Neutrophil (primary cell): ENCODE measurements around the gene CISH.

Experiments
- H3K27ac ChIP-seq: fragments of 200-600 bp; sonication (generic); 2 replicates; pipeline ENCODE4 v1.5.1; 2016; ENCODE audit warnings: mild to moderate bottlenecking, moderate library complexity
- H3K27me3 ChIP-seq: fragments of 200-600 bp; sonication (generic); 2 replicates; pipeline ENCODE4 v1.6.0; 2016; ENCODE audit warnings: mild to moderate bottlenecking
- H3K36me3 ChIP-seq: fragments of 200-600 bp; sonication (generic); 2 replicates; pipeline ENCODE4 v1.5.1; 2017
- H3K4me1 ChIP-seq, 2 experiments: fragments of 200-600 bp in 1 of 2; sonication (generic) in 1 of 2; 1 replicate in 1 of 2; 2 replicates in 1 of 2; pipeline versions ENCODE4 v1.5.1 to v1.6.1; 2013 to 2016; ENCODE audit warnings: low read depth in 1 of 2, low read length in 1 of 2, mild to moderate bottlenecking in 1 of 2, moderate library complexity in 1 of 2; ENCODE audit not compliant: control insufficient read depth in 1 of 2, insufficient read depth in 1 of 2
- H3K4me3 ChIP-seq, 2 experiments: fragments of 200-600 bp in 1 of 2; sonication (generic) in 1 of 2; 1 replicate in 1 of 2; 2 replicates in 1 of 2; pipeline ENCODE4 v1.5.1; 2013 to 2016; ENCODE audit warnings: low read depth in 1 of 2, low read length in 1 of 2, mild to moderate bottlenecking in 1 of 2, moderate library complexity in 1 of 2
- H3K9me3 ChIP-seq: fragments of 200-600 bp; sonication (generic); 2 replicates; pipeline ENCODE4 v1.5.1; 2016
- TF ChIP-seq, protein P1 (sequence below): fragments of 200-600 bp; sonication (generic); IDR thresholded peaks from 2 replicates; pipeline ENCODE4 v1.5.1; 2016; ENCODE audit warnings: antibody characterized with exemption

CISH gene

GRCh38 chr3:50600841-50601591 lies 10.6 kb downstream of the CISH start:
- Histone ChIP-seq H3K4me1 (peaks cover 44 to 45% of the 10 kb centered on the region in 2 experiments), H3K27me3 (no peaks in the 10 kb centered on the region), H3K27ac (peak overlapping the region; percentile 78), H3K9me3 (no peaks in the 10 kb centered on the region), H3K36me3 (no peaks in the 10 kb centered on the region), H3K4me3 (peak overlapping the region; percentile 35 to 44)
- TF ChIP-seq, protein P1, sequence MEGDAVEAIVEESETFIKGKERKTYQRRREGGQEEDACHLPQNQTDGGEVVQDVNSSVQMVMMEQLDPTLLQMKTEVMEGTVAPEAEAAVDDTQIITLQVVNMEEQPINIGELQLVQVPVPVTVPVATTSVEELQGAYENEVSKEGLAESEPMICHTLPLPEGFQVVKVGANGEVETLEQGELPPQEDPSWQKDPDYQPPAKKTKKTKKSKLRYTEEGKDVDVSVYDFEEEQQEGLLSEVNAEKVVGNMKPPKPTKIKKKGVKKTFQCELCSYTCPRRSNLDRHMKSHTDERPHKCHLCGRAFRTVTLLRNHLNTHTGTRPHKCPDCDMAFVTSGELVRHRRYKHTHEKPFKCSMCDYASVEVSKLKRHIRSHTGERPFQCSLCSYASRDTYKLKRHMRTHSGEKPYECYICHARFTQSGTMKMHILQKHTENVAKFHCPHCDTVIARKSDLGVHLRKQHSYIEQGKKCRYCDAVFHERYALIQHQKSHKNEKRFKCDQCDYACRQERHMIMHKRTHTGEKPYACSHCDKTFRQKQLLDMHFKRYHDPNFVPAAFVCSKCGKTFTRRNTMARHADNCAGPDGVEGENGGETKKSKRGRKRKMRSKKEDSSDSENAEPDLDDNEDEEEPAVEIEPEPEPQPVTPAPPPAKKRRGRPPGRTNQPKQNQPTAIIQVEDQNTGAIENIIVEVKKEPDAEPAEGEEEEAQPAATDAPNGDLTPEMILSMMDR, result peak; percentile 11

DNA sequence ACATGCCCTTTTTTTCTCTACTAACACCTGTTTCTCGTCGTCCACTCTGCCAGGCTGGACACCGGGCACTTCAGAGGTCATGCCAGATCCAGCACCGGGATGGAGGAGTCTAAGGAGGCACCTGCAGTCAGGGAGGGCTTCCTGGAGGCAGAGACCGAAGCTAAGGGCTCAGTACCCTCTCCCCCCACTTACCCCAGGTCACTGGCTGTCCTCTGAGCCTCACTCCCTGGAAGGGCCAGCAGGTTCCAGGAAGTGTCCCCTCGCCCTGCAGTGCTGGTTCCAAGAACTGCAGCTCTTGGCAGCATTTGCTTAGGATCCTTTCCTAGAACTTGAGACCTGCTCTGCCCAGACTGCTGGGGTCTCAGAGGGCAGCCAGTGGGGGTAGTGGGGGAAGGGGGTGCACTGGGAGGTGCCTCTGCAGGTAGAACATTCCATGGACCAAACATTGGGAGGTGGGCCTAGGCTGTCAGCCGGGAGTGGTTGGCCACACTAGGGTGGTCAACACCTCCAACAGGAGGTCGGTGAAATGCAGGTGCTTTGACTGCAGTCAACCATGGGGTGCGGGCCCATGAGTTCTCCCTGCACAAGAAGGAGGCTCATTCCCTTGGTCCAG lies 11.3 kb downstream of the CISH start:
- Histone ChIP-seq H3K4me1 (peaks cover 38 to 42% of the 10 kb centered on the region in 2 experiments), H3K9me3 (no peaks in the 10 kb centered on the region), H3K27me3 (no peaks in the 10 kb centered on the region), H3K27ac (peak overlapping the region; percentile 78), H3K4me3 (peak overlapping the region in 1 of 2 experiments; percentile 35), H3K36me3 (no peaks in the 10 kb centered on the region)
- TF ChIP-seq, protein P1, result no peak

DNA sequence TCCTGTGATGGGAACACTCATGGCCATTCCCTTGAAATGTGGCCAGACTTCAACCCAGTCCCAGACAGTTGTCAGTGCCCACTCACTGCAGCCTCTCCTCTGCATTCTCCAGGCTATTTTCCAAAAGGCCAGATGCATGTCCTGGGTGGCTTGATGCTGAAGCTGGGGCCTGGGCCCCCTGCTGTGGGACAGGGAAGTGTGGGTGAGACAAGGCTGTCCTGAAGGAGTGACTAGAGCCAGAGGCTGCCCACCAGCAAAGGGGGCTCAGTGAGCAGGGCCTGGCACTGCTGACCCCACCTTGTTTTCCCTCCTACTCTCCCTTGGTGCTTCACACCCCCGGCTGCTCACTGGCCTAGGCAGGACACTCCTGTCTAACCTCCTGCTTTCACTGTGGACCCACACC lies 11.9 kb downstream of the CISH start:
- Histone ChIP-seq H3K27ac (peak overlapping the region; percentile 78), H3K9me3 (no peaks in the 10 kb centered on the region), H3K27me3 (no peaks in the 10 kb centered on the region), H3K4me3 (no peak overlapping the region), H3K4me1 (peaks cover 33 to 37% of the 10 kb centered on the region in 2 experiments), H3K36me3 (no peaks in the 10 kb centered on the region)
- TF ChIP-seq, protein P1, result no peak

DNA sequence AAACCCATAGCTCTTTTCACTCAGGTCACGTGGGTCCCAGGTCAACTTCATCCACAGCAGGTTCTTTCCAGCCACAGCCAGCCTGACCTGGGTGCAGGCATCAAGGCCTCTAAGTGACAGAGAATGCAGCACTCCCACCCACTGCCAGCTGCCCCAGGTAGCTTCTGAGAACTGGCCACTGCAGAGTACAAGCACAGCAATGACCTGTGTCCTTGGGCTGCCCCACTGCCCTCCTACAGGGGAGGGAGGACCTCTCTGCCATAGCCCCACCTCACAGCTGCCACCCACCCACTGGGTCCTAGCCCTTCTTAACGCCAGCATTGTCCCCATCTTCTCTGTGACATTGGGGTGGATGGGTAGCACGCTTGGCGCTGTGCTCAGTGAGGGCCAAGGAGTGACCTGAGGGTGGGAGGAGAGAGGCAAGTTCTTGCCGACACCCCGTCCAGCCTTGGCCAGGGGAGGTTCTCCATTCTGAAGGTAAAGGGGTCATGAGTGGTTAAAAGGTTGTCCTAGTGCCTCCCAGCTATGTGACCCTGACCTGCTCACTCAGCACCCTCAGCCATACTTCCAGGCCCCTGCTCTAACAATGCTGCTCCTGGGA lies 12.4 kb downstream of the CISH start:
- Histone ChIP-seq H3K36me3 (no peaks in the 10 kb centered on the region), H3K9me3 (no peaks in the 10 kb centered on the region), H3K27ac (peak overlapping the region; percentile 78), H3K4me3 (no peak overlapping the region), H3K27me3 (no peaks in the 10 kb centered on the region), H3K4me1 (peaks cover 31 to 33% of the 10 kb centered on the region in 2 experiments)
- TF ChIP-seq, protein P1, result no peak

DNA sequence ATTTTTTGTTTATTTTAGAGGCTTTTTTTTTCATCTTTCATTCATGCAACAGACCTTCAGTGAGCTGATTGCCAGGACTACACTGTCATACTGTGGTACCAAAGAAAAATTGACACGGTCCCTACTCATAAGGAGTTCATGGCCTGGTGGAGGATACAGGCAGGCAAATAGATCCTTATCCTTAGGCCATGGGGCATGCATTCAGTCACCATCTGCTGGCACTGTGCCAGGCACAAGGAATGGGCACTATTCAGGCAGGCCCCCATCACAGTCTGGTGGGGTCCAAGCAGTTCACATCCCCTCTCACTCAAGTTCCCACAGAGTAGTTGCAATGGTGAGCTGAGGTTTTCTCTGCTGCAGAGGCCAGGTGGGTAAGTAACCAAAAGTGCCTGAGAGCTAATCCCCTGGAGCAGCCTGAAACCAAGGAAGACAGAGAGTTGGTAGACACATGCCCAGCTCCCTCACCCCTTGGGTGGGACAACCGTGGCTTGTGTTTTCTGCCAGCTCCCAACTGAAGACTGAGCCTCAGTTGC lies 17.3 kb downstream of the CISH start:
- Histone ChIP-seq H3K27me3 (no peaks in the 10 kb centered on the region), H3K4me1 (peaks cover 34 to 40% of the 10 kb centered on the region in 2 experiments), H3K27ac (no peak overlapping the region), H3K4me3 (no peak overlapping the region), H3K9me3 (no peaks in the 10 kb centered on the region), H3K36me3 (no peaks in the 10 kb centered on the region)
- TF ChIP-seq, protein P1, result no peak
